ENCODE measurements around the gene DBP. TPM values are rescaled to one million over a fixed set of nuclear protein-coding genes. Genes with fewer than 3 reads are reported as not detected.
A peak's percentile ranks its signal among the peaks of the same experiment; 100 is the strongest.

DBP gene
- total RNA-seq, 1 experiment from 2014 or later: 12.6 TPM

- Histone ChIP-seq H3K4me2 (ENCODE audit: insufficient read depth, insufficient read length, low read length) (no peak overlapping the region), H3K9ac (ENCODE audit: extremely low read depth, insufficient read length, low read length) (no peak overlapping the region), H3T11ph (ENCODE audit: low read length) (no peak overlapping the region), H3K4me1 (ENCODE audit: insufficient read depth, low read length) (no peaks in the 10 kb centered on the region), H2AFZ (ENCODE audit: low read length) (no peak overlapping the region), H3K23ac (ENCODE audit: insufficient read length, low read depth, low read length) (no peak overlapping the region), H4K5ac (ENCODE audit: insufficient read length, low read depth, low read length) (no peak overlapping the region), H3K27ac (ENCODE audit: insufficient read length, low read depth, low read length) (no peak overlapping the region), H2BK120ac (ENCODE audit: low read depth, low read length, poor library complexity, severe bottlenecking) (no peak overlapping the region), H2AK5ac (ENCODE audit: insufficient read length, low read length) (no peak overlapping the region), H2BK15ac (ENCODE audit: low read depth, low read length) (no peak overlapping the region), H3K14ac (ENCODE audit: insufficient read depth, low read length) (no peak overlapping the region; the same call in 1 of the 2 replicates), H3K56ac (ENCODE audit: insufficient read length, low read depth, low read length) (no peak overlapping the region), H2BK12ac (ENCODE audit: insufficient read length, low read depth, low read length) (no peak overlapping the region), H3K4ac (ENCODE audit: low read depth, low read length) (no peak overlapping the region), H3K18ac (ENCODE audit: insufficient read length, low read depth, low read length) (no peak overlapping the region), H4K20me1 (ENCODE audit: control insufficient read depth, insufficient read depth, insufficient read length) (no peaks in the 10 kb centered on the region), H4K8ac (replicated peaks; ENCODE audit: insufficient read length, low read depth, low read length) (no peak overlapping the region), H3K79me2 (ENCODE audit: insufficient read depth, low read length) (no peaks in the 10 kb centered on the region), H2BK5ac (ENCODE audit: insufficient read length, low read length) (no peak overlapping the region), H4K91ac (ENCODE audit: insufficient read length, low read depth, low read length) (no peak overlapping the region), H2BK20ac (ENCODE audit: low read depth, low read length, poor library complexity, severe bottlenecking) (no peak overlapping the region), H3K9me3 (ENCODE audit: control insufficient read depth, low read depth, low read length) (no peaks in the 10 kb centered on the region), H3K79me1 (ENCODE audit: insufficient read depth, low read depth, low read length, poor library complexity, severe bottlenecking) (no peaks in the 10 kb centered on the region), H3K27me3 (ENCODE audit: insufficient read depth, low read length) (no peaks in the 10 kb centered on the region), H3K23me2 (ENCODE audit: insufficient read length, low read depth, low read length, poor library complexity, severe bottlenecking) (peaks cover 9% of the 10 kb centered on the region)
- TF ChIP-seq CTCF (conservative IDR thresholded peaks at IDR 0.05): peak; percentile 40
- Mint-ChIP-seq H3K4me3 (0 out of 5 replicates have a peak overlapping the region, but pooled peaks of 1 of the 2 experiments have one; percentile 26), H3K9me3 (no peaks in the 10 kb centered on the region; a peak in 1 of 5 replicates), H3K36me3 (ENCODE audit: insufficient read depth in 1 of 3, low read depth in 3 of 3) (no peaks in the 10 kb centered on the region), H3K4me1 (peaks cover 7 to 8% of the 10 kb centered on the region in 2 experiments; a peak in 3 of 4 replicates), H3K27ac (no peak overlapping the region), H3K27me3 (ENCODE audit: low read depth) (peaks cover 41% of the 10 kb centered on the region)
- no peak for DNase-seq
- WGBS (ENCODE audit: extremely low coverage, insufficient read length, low lambda C conversion rate): no CpG with 5 or more reads among the region's 5 CpGs
Observed at GRCh38 chr19:48591021-48591420, 46.2 kb downstream of the DBP start.
